GM19395 (cell line): ENCODE measurements around the gene BTF3L4.

Experiments
- ATAC-seq: cut with Tn5 transposase; IDR thresholded peaks from one replicate; pipeline ENCODE4 v1.9.1; 2021; ENCODE audit warnings: mild to moderate bottlenecking, moderate library complexity; ENCODE audit not compliant: unreplicated experiment

BTF3L4 gene

GRCh38 chr1:52122384-52122783 lies 66.3 kb downstream of the BTF3L4 start:
- no peak for ATAC-seq

GRCh38 chr1:52123622-52124021 lies 67.5 kb downstream of the BTF3L4 start:
- no peak for ATAC-seq

DNA sequence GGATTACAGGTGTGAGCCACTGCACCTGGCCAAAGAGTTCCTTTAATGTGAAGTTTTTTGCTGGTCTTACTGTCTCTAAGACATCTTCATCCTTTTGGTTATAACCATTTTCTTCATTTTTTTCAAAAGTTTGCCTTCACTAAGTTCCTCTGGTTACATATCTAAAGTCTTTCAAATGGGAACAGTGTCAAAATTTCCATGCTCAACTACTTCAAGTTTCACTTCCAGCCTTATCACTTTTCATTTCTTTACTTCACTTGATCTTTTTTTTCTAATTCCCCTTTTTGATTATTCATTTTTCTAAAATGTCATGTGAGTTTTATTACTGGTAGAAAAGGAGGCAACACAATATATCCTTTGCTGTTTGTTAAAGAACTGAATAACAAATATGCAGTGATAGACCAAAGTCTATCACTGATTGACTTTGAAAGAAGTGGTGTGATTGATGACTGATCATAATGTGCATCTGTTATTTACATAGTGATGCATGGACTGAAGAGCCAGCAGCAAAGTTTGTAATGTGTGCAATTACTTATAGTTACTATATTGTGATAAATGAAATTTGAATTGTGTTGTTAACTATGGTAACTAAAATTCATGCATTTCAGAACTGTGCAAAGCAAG lies 69.8 kb downstream of the BTF3L4 start:
- no peak for ATAC-seq

- ATAC-seq: no peak
These were observed 71.4 kb downstream of the BTF3L4 start for GRCh38 chr1:52127181-52128180.

DNA sequence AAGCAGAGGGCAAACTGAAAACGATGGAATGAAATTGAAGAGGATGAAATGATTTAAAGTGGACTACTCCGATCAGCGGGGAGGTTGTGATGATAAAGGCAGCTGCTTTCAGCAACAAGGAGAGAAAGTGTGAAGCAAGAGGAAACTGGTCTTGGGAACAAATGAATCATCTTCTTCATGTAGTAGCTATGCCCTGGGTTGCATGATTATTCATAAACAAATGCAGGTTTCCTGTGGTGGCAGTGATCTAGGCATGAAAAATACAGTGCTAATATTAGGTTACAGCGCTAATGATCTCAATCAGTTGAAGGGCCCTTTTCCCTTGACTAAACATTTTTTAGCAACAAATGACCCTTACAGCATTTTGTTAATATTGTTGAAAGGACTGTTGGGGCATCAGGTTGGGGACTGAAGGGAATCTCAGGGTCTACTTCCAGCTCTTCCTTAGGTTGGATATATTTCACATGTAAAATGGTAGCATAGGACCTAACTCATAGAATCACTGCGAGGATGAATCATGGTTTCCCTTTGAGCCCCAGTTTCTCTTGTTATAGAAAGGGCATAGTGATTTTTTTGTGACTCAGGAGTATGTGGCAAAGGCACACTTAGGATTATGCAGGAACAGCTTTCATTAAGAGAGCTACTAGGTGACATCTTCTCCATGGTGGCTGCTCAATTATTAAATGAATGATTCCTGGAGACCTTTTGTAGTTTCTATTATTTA lies 83.9 kb downstream of the BTF3L4 start:
- ATAC-seq: no peak
